ENCODE measurements around the gene MYL6B.

- TF ChIP-seq EZH2 (IDR thresholded peaks at IDR 0.05), result no peak
- TF ChIP-seq POLR2AphosphoS5 (IDR thresholded peaks at IDR 0.05; ENCODE audit: borderline replicate concordance, low read depth, low read length), result no peak
- TF ChIP-seq FOXP2 (optimal IDR thresholded peaks at IDR 0.05; ENCODE audit: control extremely low read depth, extremely low read length, insufficient read depth), result no peak
Measured at GRCh38 chr12:56155256-56155845, 3.0 kb downstream of the MYL6B start.
